GM12873 (cell line): Measurements from ENCODE around the gene TESK2.

Source experiments
- TF ChIP-seq, protein P1 (sequence below): IDR thresholded peaks from 2 replicates; pipeline ENCODE4 v1.5.1; 2012; ENCODE audit warnings: low read depth, mild to moderate bottlenecking, moderate library complexity, low read length, control low read depth; ENCODE audit not compliant: insufficient read depth; ENCODE audit errors: missing control alignments

Gene TESK2

DNA sequence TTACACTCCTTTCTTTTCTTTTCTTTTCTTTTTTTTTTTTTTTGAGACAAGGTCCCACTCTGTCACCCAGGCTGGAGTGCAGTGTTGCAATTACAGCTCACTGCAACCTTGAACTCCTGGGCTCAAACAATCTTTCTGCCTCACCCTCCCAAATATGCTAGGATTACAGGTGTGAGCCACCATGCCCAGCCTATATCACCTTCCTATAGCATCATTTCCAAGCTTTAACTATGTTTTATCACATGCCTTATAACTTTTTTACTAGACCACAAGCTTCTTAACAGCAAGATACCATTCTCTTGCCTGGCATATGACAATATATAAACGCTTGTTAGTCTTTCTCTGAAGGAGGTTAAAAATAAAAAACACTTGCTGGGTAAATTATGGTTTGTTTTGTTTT, 95.4 kb downstream of the TESK2 start:
- TF ChIP-seq, protein P1, sequence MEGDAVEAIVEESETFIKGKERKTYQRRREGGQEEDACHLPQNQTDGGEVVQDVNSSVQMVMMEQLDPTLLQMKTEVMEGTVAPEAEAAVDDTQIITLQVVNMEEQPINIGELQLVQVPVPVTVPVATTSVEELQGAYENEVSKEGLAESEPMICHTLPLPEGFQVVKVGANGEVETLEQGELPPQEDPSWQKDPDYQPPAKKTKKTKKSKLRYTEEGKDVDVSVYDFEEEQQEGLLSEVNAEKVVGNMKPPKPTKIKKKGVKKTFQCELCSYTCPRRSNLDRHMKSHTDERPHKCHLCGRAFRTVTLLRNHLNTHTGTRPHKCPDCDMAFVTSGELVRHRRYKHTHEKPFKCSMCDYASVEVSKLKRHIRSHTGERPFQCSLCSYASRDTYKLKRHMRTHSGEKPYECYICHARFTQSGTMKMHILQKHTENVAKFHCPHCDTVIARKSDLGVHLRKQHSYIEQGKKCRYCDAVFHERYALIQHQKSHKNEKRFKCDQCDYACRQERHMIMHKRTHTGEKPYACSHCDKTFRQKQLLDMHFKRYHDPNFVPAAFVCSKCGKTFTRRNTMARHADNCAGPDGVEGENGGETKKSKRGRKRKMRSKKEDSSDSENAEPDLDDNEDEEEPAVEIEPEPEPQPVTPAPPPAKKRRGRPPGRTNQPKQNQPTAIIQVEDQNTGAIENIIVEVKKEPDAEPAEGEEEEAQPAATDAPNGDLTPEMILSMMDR, result no peak

DNA sequence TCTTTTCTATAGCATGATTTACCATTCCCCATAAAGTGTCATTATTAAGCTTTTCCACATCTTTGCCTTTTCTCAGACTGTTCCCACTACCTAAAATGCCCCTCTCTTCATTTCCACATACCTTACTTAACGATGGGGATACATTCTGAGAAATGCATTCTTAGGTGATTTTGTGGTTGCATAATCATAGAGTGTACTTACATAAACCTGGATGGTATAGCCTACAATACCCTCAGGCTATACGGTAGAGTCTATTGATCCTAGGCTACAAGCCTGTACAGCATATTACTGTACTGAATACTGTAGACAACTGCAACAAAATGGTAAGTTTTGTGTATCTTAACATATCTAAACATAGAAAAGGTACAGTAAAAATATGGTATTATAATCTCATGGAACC, 95.9 kb downstream of the TESK2 start:
- TF ChIP-seq, protein P1, result no peak

DNA sequence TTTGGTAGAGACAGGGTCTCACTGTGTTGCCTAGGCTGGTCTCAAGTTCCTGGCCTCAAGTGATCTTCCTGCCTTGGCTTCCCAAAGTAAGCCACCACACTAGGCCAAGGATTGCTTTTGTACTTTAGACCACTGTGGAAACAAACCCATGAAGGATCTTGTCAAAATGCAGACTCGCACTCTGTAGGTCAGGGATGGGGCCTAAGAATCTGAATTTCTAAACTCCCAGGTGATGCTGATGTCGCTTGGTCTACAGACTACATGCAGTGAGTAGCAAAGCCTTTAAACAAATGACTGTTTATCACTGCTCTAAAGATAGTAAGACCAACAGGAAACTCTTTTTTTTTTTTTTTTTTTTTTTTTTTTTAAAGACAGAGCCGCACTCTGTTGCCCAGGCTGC, 96.6 kb downstream of the TESK2 start:
- TF ChIP-seq, protein P1, result no peak

DNA sequence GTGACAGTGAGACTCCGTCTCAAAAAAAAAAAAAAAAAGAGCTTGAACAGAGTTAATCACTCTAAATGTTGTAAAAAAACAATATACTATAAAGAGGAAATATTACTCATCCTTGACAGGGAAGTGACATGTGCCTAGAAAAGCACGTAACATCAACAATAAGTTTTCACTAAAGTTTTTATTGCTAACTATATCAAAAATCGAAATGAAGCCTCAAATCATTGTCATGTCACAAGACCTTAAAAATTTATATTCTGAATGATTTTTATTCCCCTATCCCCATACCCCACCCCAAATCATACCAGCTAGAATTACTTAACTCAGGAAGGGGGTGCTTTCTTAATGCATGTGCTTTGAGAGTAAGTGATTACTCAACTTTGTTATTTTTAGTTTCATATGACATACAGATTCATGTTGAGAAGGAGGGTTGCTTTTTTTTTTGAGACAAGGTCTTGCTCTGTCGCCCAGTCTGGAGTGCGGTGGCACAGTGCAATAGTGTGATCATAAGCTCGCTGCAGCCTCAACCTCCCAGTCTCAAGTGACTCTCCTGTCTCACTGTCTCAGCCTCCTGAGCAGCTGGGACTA, 97.2 kb downstream of the TESK2 start:
- TF ChIP-seq, protein P1, result no peak

DNA sequence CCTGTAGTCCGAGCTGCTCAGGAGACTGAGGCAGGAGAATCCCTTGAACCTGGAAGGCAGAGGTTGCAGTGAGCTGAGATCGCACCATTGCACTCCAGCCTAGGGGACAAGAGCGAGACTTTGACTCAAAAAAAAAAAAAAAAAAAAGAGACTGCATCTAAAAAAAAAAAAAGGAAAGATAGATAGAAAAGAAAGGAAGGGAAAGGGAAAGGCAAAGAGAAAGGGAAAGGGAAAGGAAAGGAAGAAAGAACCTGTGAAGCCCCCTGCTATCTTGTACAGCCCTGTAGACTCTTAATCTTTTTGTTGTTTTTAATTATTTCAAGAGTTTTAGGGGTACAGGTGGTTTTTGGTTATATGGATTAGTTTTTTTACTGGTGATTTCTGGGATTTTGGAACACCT, 104.7 kb downstream of the TESK2 start:
- TF ChIP-seq, protein P1, result no peak

DNA sequence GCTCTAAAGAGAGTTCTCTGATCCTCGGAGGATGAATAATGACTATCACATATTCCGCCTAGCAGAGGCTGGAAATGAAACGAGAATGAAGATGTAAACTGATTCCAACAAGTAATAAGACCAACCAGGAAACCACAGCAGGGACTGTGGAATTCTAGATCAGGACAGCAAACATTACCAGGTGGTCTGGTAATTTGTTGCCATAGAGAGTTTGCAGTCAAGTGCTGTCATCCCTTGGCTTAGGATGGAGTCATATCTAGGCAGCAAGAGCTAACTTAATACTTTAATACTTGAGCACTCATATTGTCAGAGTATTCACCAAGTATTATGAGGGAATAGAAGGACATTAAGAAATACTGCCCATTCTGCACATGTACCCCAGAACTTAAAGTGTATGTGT, 105.7 kb downstream of the TESK2 start:
- TF ChIP-seq, protein P1, result no peak

DNA sequence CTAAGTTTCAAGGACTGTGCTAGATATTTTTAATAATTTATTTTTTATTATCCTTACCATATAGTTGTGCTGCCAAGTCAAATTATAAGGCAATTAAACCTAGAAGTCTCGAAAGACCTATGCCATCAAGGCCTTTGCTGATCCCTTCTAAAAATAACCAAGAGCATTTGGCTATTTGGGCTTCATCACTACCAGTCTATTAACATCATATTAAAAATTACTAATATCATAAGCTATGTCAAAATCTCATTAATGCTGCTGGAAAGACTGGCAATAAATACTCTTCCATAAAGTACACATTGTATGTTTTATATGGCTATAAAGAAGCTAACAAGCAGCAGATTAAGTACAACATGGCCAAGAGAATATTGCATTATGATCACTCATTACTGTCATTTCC, 107.8 kb downstream of the TESK2 start:
- TF ChIP-seq, protein P1, result no peak
